ENCODE data around the gene LIMS2.

Gene LIMS2

DNA sequence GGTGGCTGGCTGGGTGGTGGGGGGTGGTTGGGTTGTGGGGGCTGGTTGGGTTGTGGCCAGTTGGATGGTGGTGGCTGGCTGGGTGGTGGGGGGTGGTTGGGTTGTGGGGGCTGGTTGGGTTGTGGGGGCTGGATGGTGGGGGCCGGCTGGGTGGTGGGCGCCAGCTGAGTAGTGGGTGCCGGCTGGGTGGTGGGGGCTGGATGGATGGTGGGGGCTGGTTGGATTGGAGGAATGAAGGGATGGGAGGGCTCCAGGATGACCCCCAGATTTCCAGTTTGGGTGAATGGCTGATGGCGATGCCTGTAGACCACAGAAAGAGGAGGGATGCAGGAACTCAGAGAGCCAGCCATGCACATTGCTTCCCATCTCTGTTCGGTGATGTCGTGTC lies 56.1 kb downstream of the LIMS2 start:
- no peak for DNase-seq

DNA sequence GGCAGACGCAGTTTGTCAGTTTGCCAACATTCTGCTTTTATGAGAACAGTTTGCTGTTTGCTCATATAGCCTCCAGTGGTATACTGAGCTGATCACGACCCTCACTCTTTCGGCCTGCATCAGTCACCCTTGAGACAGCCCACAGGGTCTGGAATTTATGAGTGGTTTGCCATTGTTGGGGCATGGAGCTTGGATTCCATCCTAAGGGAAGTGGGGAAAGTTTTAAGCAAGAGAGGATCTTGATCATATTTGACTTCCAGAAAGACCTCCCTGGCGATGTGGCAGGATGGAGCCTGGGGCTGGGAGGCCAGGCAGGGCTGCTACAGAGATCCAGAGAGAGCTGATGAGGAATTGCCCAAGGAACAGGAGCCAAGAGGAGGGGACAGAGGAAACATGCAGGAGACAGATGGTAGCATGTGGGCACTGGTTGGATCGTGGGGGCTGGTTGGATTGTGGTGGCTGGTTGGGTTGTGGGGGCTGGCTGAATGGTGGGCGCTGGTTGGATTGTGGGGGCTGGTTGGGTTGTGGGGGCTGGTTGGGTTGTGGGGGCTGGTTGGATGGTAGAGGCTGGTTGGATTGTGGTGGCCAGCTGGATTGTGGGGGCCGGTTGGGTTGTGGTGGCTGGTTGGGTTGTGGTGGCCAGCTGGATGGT lies 56.7 kb downstream of the LIMS2 start:
- no peak for DNase-seq

DNA sequence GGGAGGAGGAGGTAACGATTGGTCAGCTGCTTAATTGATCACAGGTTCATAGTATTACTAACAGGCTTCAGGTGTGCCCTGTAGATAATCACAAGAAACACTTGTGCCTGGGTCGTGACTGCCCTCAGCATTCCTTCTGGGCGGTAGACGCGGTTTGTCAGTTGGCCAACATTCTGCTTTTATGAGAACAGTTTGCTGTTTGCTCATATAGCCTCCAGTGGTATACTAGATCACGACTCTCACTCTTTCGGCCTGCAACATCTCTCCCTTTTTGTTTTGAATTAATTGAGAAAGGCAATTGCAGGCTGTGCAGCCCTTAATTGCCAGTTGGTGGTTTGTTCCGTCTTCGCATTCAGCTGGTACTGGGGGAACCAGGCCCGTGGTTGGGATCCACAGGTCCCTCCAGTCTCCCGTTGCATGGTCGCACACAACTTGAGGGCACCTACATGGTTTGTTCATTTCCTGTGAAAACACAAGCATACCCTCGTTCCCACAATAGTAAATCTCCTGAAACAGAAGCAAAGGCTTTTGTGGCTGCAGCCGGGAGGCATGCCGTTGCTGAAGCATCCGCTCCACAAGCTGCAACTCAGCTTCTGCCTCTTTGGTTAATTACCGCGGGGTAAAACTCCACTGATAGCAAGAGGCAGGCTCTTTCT lies 59.7 kb downstream of the LIMS2 start:
- no peak for DNase-seq

DNA sequence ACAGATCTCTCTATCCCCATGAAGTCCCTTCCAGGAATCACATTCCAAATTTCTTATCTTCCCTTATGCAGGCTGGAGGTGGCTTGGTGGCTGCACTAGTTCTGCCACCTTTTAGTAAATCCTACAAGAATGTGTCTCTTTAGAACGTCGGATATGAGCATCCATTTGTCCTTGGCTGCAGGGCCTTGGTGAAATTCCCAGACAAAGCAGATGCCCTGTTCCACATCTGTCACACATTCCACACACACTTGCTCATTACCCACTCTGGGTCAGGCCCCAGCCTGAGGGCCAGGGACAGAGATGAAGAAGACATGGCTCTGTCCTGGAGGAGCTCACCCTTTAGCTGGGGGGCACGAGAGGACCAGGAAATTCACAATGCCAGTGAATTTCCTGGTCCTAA lies 60.6 kb downstream of the LIMS2 start:
- no peak for DNase-seq

DNA sequence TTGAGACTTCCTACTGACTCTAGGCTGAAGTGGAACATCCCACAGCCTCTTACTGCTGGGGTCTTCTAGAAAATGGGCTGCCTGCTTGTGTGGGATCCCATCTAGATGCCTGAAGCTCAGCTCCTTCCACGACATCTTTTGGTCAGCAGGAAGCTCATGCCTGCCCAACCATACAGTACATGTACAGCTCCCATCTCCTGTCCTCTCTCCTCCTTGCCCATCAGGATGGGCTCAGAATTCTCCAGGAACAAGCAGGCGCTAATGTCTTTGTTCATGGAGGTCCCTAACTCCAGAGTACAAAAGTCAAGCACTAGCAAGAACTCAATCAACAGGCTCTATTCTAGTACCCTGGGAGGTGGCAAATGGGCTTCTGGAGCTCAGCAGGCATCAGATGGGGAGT lies 61.1 kb downstream of the LIMS2 start:
- no peak for DNase-seq

- no peak for DNase-seq
Measured at GRCh38 chr2:127612111-127612822, 63.1 kb downstream of the LIMS2 start.

GRCh38 chr2:127611076-127611925 lies 64.0 kb downstream of the LIMS2 start:
- DNase-seq, result no peak

GRCh38 chr2:127610561-127610960 lies 64.8 kb downstream of the LIMS2 start:
- no peak for DNase-seq

- DNase-seq, result no peak
Measured at GRCh38 chr2:127609818-127610217, 65.5 kb downstream of the LIMS2 start.

DNA sequence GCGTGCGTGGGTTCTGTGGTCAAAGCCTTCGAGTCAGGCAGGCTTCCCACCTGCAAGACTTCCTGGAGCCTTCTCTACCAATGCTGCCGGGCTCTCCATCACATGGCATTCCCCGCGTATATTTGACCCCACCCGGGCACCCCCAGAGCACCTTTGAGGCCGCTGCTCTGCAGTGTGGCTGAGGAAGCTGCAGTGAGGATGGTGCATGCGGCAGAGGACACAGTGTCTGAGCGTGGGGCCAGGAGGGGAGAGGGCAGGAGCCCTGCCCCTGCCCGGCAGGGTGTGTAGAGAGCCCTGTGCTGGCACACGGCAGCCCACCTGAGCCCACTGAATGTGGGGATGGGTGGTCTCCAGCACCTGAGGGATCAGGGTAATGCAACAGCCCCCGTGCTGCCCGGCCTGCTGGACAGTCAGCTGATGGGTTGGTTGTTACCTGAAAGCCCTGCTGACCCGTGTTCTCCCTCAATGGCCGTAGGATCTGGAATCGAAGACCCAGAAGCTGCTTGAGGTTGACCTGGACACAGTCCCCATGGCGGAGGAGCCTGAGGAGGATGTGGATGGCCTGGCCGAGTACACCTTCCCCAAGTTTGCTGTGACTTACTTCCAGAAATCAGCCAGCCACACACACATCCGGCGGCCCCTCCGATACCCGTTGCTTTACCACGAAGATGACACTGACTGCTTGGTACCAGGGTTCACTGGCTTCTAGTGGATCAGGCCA lies 66.1 kb downstream of the LIMS2 start:
- no peak for DNase-seq

DNA sequence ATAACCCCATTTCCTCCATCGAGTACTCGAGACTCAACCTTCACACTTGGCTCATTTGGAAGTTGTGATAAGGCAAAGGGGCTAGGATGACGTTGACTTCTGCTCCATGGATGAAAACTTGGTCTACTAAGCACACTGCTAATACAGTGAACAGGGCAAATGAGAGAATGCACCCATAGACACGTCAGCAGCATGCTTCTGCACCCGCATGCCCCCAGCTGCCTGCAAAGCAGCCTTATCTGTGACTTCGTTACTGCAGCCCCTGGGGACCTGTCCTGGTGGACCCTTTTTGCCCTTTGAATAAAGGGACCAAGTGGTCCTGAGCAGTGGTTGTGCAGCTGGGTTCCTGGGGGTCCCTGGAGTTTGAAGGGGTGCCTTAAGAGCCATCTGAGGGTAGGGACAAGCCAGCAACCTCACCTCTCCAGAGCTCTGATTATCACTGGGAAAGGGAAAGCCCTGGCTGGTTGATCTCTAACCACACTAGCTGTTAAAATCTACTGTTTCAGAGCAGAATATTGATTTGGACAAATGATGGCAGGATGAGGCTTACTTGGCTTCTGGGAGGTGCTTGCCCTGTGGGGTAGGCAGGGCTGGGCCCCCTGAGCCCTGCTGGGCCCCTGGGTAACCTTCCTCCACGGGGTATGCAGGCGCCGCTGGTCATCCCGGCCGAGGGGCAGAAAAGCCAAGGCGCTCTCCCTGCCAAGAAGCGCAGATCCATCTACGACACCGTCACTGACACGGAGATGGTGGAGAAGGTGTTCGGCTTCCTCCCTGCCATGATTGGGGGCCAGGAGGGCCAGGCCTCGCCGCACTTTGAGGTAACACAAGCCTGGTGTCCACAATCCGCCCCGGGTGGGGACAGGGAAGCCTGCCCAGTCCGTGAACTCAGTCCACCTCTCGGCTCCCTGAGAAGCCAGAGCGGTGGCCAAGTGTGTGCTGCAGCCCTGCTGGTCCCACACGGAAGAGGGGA lies 67.0 kb downstream of the LIMS2 start:
- no peak for DNase-seq

GRCh38 chr2:127607399-127607908 lies 67.9 kb downstream of the LIMS2 start:
- no peak for DNase-seq

DNA sequence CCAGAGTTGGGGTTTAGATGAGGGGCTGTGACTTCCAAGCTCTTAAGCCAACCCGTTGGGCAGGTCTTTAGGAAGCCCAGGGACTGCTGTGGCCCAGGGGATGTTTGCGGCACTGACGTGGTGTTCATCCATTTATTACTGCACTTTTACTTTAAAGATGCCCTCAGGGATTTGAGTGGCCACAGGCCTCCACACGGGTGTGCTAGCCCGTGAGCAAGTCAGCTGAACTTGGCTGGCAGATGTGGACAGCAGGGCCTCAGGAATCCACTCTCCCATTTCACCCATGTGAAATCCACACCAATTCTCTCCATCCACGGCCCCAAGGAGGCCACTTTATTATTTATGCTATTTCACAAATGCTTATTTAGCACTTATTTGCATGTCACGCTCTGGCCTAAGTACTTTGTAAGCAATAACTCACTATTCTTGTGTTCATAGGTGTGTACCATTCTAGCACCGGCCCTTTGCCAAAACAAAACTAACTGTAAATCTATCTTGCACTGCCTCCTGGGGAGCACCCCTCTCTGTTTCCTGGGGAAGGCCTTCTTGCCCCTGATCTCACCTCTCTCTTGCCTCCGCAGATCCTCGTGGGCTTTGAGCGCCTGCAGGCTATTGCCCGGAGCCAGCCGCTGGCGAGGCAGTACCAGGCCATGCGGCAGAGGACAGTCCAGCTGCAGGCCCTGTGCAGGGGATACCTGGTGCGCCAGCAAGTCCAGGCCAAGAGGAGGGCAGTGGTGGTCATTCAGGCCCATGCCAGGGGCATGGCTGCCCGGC lies 68.5 kb downstream of the LIMS2 start:
- DNase-seq, result no peak

DNA sequence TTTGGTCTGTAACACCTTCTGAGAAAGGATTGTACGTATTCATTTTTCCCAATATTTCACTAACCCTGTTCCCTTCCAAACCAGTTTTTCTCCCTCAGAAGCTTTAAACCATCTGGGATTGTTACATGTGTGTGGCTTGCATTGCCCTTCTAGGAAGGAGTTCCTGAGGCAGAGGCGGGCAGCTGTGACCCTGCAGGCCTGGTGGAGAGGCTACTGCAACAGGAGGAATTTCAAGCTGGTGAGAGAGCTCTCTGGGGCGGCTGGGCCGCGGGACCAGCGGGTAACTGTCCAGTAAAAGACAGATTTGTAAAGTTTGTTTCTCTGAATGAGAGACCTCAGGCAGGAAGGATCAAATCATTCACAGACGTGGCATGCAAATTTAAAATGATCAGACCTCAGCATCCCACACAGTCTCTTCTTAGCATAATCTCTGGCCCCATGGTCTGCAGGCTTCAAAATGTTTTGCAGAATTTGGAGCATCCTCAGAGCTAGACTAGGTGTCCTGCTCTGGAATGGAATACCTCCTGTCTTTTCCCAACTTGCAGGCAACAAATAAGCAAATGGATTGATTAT lies 69.6 kb downstream of the LIMS2 start:
- no peak for DNase-seq

DNA sequence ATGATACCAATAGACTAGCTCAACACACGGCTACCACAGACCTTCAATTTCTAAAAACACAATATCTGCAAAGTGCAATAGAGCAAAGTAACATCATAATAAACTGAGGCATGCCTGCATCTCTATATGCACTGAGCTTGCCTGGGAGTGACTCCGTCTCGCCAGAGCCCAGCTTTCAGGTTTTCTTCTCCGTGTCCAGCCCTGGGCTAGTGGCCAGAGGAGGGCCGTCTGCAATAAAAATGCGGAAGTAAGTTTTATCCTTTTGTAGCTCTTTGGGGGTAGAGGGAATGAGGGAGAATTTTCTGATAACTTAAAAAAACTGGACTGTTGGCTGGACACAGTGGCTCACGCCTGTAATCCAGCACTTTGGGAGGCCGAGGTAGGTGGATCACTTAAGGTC lies 70.3 kb downstream of the LIMS2 start:
- DNase-seq, result no peak

- no peak for DNase-seq
Measured at GRCh38 chr2:127599211-127599610, 76.1 kb downstream of the LIMS2 start.

DNA sequence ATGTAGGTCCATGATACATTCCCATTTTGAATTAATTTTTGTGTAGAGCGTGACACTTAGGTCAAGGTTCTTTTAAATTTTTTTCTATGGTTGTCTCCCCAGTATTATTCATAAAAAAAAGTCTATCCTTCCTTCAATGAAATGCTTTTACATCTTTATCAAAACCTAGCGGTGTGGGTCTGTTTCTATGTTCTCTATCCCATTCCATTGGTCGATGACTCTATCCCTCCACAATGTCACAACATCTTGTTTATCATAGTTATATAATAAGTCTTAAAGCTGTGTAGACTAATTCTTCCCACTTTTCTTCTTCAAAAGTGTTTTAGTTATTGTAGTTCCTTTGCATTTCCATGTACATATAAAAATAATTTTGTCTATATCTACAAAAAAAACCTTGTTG lies 76.6 kb downstream of the LIMS2 start:
- no peak for DNase-seq

- no peak for DNase-seq
Measured at GRCh38 chr2:127597984-127598380, 77.3 kb downstream of the LIMS2 start.

GRCh38 chr2:127597046-127597983 lies 78.0 kb downstream of the LIMS2 start:
- DNase-seq, result no peak

Data from stimulated activated CD4-positive, alpha-beta T cell treated with anti-CD3 and anti-CD28 coated beads, Interleukin-2, amount 100 ng/mL, for 48 hours (primary cell).